Activated gamma-delta T cell (primary cell): ENCODE data around the gene FBXO9.

ENCODE experiments used
- DNase-seq: peaks from one replicate; lab custom pipeline; 2025; lab: John Stamatoyannopoulos, UW

The FBXO9 gene

GRCh38 chr6:53089948-53090347, 24.7 kb downstream of the FBXO9 start:
- DNase-seq, result no peak

- no peak for DNase-seq
Measured at GRCh38 chr6:53090576-53090975, 25.4 kb downstream of the FBXO9 start.

- DNase-seq, result no peak
Measured at GRCh38 chr6:53095270-53095669, 30.1 kb downstream of the FBXO9 start.

- DNase-seq, result no peak
Measured at GRCh38 chr6:53095716-53096115, 30.5 kb downstream of the FBXO9 start.

- DNase-seq, result no peak
Measured at GRCh38 chr6:53100561-53100960, 35.4 kb downstream of the FBXO9 start.

- no peak for DNase-seq
Measured at GRCh38 chr6:53101006-53101405, 35.8 kb downstream of the FBXO9 start.

GRCh38 chr6:53103993-53104675, 38.9 kb downstream of the FBXO9 start:
- DNase-seq, result no peak

- no peak for DNase-seq
Measured at GRCh38 chr6:53104916-53105315, 39.7 kb downstream of the FBXO9 start.

GRCh38 chr6:53107091-53107490, 41.9 kb downstream of the FBXO9 start:
- DNase-seq, result no peak

GRCh38 chr6:53109612-53110011, 44.4 kb downstream of the FBXO9 start:
- DNase-seq, result no peak

- no peak for DNase-seq
Measured at GRCh38 chr6:53111865-53112264, 46.7 kb downstream of the FBXO9 start.

GRCh38 chr6:53112404-53112803, 47.2 kb downstream of the FBXO9 start:
- no peak for DNase-seq

- no peak for DNase-seq
Measured at GRCh38 chr6:53112871-53113270, 47.7 kb downstream of the FBXO9 start.

GRCh38 chr6:53113742-53114141, 48.5 kb downstream of the FBXO9 start:
- no peak for DNase-seq

- no peak for DNase-seq
Measured at GRCh38 chr6:53115113-53115512, 49.9 kb downstream of the FBXO9 start.

- no peak for DNase-seq
Measured at GRCh38 chr6:53115741-53116140, 50.5 kb downstream of the FBXO9 start.

GRCh38 chr6:53119349-53119748, 54.1 kb downstream of the FBXO9 start:
- no peak for DNase-seq

GRCh38 chr6:53119772-53120409, 54.7 kb downstream of the FBXO9 start:
- DNase-seq, result no peak

- no peak for DNase-seq
Measured at GRCh38 chr6:53124131-53124800, 59.1 kb downstream of the FBXO9 start.

GRCh38 chr6:53125276-53125675, 60.1 kb downstream of the FBXO9 start:
- DNase-seq, result no peak

GRCh38 chr6:53128842-53129241, 63.6 kb downstream of the FBXO9 start:
- DNase-seq, result no peak

- no peak for DNase-seq
Measured at GRCh38 chr6:53130569-53131290, 65.5 kb downstream of the FBXO9 start.

- no peak for DNase-seq
Measured at GRCh38 chr6:53133961-53134360, 68.8 kb downstream of the FBXO9 start.
